HCEC 1CT (cell line): ENCODE results near the gene ZNRD2.

Source experiments
- DNase-seq: peaks from one replicate; pipeline ENCODE4 v3.0.0-alpha.2; 2017

ZNRD2 gene

DNA sequence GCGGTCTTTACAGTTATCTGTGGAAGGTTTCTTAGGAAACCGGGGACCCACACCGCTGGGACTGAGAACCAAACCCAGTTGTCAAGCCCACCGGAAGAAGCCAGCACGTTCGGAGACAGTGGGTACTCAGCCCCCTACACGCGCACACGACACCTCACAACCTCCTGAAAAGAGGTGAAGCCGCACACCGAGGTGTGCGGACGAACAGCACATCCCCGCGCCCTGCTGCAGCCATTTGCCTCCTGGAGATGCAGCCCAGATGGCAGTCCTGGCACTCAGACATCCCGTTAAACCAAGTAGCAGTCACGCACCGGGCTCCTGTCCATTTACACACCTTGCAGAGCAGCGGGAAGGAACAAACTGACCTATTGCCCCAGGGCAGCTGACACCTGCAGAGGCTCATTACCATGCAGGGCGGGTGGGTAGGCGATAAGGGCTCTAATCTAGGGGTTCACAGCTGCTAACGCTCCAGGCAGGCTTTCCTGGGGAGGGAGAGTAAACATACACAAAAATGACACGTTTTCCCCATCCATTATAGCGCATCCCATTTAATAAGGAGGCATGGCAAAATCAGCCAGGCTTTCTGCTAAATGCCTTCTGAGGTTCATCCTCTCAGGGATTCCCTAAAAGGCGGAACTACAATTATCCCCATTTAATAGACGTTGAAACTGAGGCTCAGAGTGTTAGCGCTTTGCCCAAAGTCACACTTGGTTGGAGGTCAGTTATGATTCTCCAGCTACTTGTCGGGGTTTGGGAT, 4.7 kb downstream of the ZNRD2 start:
- no peak for DNase-seq

DNA sequence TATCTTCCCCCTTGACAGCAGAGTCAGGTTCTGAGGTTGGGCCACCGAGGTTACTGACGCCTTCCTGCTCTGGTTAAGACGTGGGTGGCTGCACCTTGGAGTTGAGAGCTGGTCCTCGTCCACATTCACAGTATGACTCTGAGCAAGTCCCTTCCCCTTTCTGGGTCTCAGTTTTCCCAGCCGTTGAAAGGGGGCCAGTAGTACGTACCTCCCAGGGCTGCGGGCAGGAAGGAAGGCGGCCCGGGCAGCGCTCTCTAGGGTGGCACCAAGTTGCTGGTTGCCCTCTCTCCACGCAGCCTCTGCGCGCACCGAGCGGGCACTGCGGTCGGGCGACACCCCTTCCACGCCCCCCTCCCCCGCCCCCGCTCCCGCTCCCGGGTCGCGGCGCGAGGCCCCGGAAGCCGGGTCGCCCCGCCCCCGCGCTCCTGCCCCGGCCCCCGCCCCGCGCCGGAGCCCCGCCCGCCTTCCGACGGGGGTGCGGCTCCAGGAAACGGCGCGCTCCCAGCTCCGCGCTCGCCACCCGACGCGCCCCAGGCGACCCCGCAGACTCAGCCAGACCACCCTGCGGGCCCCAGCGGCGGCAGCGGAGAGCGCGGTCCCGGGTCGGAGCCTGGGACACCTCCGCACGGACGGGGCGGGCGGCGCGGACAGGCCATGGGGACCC, 5.4 kb downstream of the ZNRD2 start, which contains the start of gene EHBP1L1:
Gene EHBP1L1 (plus strand): TSS at position 486 of the 664 bp plus-strand sequence. CDS start 250 bp downstream, outside the sequence.
- peak; percentile 32 for DNase-seq

DNA sequence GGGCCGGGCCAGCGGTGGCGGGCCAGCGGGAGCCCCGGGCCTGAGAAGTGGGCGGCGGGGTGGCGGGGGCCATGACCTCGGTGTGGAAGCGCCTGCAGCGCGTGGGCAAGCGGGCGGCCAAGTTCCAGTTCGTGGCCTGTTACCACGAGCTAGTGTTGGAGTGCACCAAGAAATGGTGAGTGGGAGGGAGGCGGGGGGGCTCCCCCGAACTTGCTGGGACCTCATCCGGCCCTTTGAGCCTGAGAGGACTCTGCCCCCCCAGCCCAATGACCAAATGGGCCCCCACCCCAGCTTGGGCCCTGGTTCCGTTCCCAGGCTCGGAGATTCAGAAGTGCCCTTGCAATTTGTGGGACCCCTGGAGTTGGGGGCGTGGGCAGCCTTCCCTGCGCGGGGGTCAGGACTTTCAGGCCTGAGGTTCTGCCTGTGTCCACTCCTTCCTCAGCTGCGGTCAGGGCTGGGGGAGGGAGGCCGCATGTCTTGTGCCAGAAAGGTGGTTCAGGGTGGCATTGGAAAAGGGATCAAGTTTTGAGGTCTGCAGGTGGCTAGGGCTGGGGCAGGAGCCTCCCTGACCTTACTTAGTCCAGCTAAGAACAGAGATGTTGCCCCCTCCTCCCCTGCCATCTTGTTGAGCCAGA, 6.1 kb downstream of the ZNRD2 start:
- DNase-seq: no peak

DNA sequence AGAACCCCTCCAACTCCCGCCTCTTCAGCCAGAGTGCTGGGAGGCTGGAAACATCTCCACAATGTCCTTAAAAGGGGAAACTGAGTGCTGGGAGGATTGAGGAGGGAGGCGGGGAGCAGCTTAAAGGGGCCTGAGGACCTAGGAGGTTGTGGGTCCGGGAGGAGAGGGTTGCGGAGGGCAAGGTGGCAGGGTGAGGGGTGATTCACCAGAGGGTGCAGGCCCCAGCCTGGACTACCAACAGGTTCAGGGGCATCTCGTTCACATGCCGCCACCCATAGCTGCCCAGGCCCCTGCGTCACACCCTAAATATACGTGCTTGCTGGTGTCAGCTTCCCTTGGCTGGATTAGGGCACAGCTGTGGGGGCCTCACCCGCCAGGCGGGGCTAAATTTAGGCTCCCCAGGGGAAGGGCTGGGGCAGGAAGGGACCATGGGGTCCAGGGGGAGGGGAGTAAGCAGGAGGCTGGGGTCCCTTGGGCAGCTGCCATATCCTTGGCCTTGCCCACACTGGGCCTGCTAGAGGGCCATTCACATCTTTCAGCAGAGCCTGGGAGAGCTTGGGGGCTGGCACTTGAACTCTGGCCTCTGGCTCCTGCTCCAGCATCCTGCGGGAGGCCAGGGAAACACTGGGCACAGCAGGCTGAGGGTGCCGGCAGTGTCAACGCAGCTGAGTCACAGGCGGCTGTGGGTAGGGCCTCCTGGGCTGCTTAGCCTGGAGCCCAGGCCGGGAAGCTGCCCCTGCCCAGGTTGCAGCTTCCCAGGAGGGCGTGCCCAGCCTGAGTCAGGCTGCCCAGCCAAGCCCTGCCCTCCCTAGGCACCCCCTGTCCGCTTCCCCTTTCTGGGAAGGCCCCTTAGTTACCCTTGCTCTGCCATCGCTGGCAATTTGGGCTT, 6.8 kb downstream of the ZNRD2 start:
- DNase-seq: peak; percentile 70

DNA sequence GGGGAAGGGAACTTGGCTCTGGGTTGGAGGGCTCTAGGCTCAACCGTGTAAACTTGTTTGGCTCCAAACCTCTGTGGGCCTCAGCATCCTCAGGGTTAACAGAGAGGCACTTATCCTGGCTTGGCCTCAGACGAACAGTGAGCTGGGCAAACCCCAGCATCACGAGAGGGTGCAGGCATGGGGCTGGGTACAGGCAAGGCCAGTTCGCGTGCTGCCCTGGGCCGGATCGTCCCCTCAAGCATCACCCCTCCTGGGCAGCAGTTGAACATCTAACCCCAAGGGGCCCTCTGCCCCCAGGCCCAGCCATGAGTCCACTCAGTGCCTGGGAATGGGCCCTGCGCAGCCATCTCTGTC, 7.5 kb downstream of the ZNRD2 start:
- DNase-seq: no peak

DNA sequence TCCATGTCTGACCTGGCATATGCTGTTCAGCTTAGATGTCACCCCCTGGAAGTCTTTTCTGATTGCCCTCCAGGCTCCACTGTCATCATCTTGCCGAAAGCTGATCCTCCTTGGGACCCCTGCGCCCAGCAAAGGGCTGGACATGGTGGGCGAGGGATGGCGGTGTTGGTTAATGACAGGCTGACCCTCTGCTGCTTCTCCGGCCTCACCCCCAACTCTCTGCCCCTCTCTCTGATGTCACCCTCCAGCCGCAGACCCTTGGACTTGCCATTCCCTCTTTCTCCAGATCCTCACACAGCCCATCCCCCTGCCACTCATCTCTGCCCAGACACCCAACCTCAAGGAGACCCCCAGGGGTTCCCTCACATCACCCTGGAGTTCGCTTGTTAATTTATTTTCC, 7.9 kb downstream of the ZNRD2 start:
- no peak for DNase-seq

DNA sequence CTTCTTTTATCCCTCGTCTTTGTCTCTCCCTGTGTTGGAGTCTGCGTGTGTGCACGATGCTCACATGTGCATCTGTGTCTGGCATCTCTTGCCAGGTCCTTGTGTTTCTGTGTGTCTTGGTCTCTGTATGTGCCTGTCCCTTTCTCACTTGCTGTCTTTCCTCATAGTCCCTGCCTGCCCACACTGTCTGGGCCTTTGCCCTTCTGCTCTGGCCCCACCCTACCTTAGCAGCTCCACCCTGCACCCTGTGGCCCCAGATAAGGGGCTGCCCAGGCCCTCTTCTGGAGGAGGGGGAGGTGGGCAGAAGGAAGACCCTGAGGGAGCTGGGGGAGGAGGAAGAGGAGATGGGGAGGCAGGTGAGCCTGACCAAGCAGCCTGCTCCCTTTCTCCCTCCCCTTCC, 8.4 kb downstream of the ZNRD2 start:
- no peak for DNase-seq

DNA sequence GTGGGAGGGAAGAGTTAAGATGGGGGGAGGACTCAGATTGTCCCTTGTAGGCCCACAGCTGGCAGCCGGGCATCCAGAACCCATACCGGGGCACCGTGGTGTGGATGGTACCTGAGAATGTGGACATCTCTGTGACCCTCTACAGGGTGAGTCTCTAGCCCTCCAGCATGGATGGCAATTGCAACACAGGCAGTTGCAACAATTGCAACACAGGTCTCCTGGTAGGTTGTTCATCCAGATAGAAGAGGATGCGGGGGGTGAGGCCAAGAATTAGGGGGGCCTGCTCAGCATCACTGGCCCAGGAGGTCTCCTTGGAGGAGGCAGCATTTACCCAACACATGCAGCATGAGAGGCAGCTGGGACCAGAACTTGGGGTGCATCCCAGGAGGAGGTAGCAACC, 9.0 kb downstream of the ZNRD2 start:
- no peak for DNase-seq

DNA sequence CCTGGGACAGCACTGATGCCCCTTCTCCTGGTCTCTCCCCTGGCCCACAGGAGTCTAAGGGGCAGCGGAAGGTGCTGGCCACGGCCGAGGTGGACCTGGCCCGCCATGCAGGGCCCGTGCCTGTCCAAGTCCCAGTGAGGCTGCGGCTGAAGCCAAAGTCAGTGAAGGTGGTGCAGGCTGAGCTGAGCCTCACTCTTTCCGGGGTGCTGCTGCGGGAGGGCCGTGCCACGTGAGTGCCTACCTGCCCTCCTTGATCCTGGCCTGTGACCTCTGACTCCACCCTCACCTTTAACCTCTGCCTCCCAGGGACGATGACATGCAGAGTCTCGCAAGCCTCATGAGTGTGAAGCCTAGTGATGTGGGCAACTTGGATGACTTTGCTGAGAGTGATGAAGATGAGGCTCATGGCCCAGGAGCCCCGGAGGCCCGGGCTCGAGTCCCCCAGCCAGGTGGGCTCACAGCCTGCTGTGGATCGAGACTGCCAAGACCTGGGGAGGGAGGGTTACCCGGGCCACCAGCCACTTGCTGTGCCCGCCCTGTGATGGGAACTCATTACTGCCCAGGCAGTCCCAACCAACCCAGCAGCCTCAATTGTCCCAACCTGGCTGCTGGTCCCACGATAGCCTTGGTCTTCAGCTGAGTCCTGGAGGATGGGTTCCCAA, 9.9 kb downstream of the ZNRD2 start:
- DNase-seq: no peak

DNA sequence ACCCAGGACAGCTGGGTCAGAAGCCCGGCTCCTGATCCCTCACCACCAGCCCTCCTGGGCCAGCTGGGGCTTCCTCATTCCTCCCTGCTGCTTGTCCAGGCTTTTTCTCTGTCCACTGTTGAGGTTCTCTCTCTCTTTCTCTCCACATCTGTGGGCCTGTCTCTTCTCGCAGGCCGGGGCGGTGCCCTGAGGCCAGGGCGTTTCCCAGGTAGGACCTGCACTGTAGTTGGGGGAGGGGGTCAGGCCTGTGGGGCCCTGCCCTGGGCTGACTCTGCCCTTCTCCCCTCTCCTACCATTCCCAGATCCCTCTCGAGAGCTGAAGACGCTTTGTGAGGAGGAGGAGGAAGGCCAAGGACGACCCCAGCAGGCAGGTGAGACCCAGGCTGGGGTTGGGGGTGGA, 10.5 kb downstream of the ZNRD2 start:
- no peak for DNase-seq

DNA sequence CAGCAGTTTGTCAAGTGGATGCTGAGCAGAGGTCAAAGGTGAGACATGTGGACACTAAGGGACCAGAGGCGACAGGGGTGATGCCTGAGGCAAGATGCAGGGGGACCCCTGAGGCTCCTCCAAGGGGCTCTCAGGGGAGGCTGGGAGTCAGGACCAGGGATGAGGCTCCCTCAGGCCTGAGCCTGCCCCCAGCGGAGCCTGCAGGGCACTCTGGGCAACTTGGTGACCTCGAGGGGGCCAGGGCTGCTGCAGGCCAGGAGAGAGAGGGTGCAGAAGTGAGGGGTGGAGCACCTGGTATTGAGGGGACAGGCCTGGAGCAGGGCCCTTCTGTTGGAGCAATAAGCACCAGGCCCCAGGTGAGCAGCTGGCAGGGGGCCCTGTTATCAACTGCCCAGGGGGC, 11.7 kb downstream of the ZNRD2 start:
- DNase-seq: no peak

DNA sequence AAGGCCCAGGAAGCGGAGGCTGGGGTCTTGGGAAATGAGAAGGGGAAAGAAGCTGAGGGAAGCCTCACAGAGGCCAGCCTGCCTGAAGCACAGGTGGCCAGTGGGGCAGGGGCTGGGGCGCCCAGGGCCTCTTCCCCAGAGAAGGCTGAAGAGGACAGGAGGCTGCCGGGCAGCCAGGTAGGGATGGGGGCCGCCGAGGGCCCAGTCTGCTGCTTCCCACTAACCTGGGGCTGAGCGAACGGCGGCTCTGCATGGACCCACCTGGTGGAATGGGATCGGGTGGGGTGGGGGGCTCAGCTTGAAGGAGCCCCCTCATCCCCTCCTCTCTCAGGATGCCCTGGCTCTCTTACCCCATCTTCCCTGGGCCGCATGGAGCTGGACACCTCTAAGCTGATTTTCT, 13.3 kb downstream of the ZNRD2 start:
- DNase-seq: no peak

DNA sequence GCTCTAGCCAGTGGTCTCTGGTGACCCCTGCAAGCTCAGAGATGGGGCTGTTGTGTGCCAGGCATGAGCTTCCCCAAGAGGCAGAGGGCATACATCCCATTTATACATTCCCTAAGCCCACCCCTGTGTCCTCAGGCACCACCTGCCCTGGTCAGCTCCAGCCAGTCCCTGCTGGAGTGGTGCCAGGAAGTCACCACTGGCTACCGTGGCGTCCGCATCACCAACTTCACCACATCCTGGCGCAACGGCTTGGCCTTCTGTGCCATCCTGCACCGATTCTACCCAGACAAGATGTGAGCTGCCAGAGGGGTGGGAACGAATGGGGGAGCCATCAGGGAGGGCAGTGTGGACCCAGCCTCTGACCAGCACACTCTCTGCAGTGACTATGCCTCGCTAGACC, 13.8 kb downstream of the ZNRD2 start:
- no peak for DNase-seq

DNA sequence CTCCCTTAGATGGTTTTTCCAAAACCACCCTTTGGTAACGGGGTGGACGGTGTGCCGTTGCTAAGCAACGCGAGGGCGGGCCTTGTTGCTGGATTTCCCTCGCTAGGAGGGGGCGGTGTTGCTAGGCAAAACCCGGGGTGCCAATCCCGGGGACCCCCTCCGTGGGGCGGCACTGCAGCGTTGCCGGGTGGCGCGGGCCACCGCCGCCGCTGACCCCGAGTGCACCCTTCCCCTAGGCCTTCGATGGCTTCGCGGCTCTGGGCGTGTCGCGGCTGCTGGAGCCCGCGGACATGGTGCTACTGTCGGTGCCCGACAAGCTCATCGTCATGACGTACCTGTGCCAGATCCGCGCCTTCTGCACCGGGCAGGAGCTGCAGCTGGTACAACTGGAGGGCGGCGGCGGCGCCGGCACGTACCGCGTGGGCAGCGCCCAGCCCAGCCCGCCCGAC, 14.5 kb downstream of the ZNRD2 start:
- DNase-seq: no peak

DNA sequence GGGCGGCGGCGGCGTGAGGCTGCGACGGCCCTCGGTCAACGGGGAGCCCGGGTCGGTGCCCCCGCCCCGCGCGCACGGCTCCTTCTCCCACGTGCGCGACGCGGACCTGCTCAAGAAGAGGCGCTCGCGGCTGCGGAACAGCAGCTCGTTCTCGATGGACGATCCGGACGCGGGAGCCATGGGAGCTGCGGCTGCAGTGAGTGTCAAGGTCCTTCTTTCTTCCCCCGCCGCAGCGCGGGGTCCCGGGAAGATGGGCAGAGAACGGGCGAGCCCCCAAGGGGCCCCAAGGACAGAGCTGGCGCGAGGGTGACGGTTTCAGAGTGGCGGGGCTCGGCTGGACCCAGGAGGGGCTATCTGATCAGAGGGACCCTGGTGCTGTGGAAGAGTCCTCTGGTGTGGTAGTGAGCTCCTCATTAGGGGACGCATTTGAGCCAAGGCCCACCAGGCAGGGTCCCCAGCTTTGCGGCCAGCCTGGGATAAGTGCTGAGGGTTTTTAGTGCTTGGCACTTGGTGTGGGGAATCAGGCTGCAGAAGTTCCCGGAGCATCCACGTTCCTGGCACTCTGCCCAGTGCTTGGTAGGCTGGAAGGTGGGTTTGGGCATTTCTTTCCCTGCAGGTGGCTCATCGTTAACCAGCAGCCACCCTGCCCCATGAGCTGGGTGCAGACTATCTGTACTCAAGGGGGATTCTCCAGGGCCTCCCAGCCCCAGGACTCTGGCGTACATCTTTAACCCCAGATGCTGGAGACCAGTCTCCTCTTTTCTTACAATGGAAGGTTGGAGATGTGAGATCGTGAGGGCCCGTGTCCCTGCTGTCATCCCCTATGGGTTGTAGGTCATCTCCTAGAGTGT, 15.3 kb downstream of the ZNRD2 start:
- no peak for DNase-seq

DNA sequence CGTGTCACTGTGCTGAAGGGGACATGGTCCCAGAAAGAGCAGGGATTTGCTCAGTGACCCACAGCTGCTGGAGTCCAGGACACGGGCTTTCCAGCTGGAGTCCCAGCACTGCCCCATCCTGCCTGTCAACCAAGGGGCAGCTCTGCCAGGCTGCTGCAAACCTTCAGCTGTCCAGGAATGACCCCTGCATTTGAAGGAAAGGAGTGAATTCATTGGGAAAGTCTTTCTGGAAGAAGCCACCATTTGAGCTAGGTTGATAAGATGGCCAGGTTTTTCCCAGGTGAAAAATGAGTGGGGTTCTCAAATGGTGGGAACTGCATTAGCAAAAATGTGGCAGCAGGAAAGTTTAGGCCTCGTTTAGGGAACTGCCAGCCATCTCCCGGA, 16.0 kb downstream of the ZNRD2 start:
- no peak for DNase-seq

DNA sequence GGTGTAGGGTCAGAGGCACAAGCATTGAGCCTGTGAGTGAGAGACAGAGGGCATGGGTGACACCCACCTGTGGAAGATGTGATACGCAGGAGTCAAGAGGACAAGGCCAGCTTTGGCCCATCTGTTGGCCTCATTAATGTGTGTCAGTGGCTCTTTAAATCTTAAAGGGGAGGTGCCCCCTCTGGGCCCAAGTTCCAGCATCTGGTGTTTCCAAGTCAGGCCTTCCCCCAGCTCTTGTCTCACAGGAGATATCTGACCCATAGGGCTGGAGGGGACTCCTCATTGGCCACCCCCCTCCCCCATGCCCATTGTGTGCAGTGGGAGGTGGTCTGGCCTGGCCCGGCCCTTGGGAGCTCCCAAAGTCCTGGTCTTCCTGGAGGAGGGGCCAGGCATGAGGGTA, 16.4 kb downstream of the ZNRD2 start:
- no peak for DNase-seq

DNA sequence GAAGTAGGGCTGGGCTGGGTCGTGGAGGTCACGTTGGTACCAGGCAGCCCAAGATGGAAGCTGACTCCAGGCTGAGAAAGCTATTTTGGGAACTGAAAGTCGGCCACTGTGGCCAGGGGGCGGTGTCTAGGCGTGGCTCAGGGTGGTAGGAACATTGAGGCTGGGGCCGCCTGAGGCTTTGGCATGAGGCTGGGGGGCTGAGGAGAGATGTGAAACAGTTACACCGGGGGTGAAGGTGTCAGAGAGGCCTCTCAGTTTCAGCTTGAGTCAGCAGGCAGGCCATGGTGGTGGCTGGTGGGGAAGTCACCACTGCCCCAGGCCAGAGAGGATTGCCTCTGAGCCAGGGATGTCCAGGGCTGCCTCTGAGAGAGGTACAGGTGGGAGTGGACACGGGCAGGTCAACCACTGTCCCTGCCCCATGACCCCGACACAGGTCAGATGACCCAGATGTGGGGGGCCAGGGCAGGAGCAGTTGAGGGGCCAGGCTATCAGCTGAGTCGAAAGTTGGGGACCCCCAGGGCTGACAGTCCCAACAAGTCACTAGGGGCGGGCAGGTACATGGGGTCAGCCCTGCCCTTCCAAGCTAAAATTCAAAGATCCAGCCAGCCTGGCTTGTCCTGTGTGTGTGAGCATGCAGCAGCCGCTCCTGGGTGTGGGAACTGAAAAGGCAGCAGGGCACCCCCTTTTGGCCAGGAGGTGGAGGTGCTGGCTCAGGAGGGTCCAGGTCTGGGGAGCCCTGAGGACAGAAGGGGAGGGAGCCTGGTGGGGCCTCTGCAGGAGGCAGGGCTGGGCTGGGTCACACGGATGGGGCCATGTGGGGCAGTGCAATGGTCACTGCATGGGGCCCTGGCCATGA, 18.1 kb downstream of the ZNRD2 start:
- peak; percentile 43 for DNase-seq

DNA sequence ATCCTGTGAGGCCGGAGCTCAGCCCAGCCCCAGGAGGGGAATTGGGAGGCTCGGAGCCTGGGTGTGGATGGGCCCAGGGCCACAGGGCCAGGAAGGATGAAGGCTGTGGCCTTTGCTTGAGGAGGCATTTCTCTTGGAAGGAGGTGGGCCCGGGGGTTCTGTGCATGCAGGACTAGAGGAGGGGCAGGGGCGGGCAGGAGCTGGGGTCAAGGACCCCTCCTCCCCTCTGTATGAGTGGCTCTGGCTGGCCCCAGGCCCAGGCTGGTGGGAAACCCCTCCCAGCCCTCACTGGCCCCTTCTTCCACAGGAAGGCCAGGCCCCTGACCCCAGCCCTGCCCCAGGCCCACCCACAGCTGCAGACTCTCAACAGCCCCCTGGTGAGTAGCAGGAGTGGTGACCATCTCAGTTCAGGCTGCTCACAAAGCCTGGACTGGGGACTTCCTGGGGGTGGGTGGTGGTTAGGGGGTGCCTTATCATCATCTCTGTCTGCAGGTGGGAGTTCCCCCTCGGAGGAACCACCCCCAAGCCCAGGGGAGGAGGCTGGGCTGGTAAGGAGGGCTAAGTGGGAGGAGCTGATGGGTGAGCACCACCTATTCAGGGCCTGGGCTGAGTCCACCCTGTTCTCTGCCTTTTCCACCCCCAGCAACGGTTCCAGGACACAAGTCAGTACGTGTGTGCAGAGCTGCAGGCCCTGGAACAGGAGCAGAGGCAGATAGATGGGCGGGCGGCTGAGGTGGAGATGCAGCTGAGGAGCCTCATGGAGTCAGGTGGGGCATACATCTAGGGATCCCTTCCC, 19.4 kb downstream of the ZNRD2 start:
- no peak for DNase-seq

DNA sequence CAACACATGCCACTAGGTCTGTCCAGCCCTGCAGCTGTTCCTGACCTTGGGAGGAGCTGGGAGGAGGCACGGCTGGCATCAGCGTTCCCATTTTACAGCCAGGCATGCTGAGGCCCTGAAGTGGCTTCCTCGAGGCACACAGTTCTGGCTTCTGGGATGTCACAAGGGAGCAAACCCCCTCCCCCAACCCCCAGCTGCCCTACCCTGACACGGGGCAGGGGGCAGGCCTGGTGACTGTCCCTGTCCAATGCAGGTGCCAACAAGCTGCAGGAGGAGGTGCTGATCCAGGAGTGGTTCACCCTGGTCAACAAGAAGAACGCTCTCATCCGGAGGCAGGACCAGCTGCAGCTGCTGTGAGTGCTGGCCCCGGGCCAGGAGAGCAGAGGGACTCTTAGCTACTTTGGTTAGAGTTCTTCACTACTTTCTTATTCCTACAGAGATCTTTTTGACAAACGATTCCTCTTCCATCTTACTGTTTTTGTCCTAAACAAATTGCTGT, 20.0 kb downstream of the ZNRD2 start:
- no peak for DNase-seq
